ENCODE data around the gene COL16A1. TPM values are rescaled to one million over a fixed set of nuclear protein-coding genes. Genes with fewer than 3 reads are reported as not detected.
A peak's percentile ranks its signal among the peaks of the same experiment; 100 is the strongest.

Gene COL16A1
- total RNA-seq, 2 donors from 2014 or later: 7.4 to 9.9 TPM

- Histone ChIP-seq H3K36me3 (ENCODE audit: control insufficient read depth, insufficient read depth, low read length) (no peaks in the 10 kb centered on the region), H3K9ac (ENCODE audit: extremely low read depth, low read length, poor library complexity, severe bottlenecking) (no peak overlapping the region), H3K27ac (ENCODE audit: low read depth, low read length) (no peak overlapping the region), H3K4me3 (ENCODE audit: low read length) (no peak overlapping the region), H3K4me1 (ENCODE audit: control insufficient read depth, insufficient read depth, low read length) (no peaks in the 10 kb centered on the region), H3K27me3 (ENCODE audit: control insufficient read depth, insufficient read depth, low read length, poor library complexity, severe bottlenecking) (peaks cover 8% of the 10 kb centered on the region), H3K9me3 (ENCODE audit: control insufficient read depth, low read length) (no peaks in the 10 kb centered on the region)
- H3K36me3 Mint-ChIP-seq (ENCODE audit: low read depth): no peaks in the 10 kb centered on the region
- H3K4me3 Mint-ChIP-seq: no peak overlapping the region
- H3K9me3 Mint-ChIP-seq: no peaks in the 10 kb centered on the region
- WGBS, 2 experiments (ENCODE audit: insufficient coverage in 1 of 2, insufficient read length in 1 of 2): 91 to 93% methylated on average over 12 to 15 of the region's 15 CpGs
- DNase-seq: peak; percentile 31
- TF ChIP-seq CTCF (conservative IDR thresholded peaks at IDR 0.05): no peak
- H3K27ac Mint-ChIP-seq: no peak overlapping the region
- no peaks in the 10 kb centered on the region for H3K4me1 Mint-ChIP-seq
- peaks cover 22% of the 10 kb centered on the region for H3K27me3 Mint-ChIP-seq (ENCODE audit: insufficient read depth)
Measured at GRCh38 chr1:31621847-31622730, 81.7 kb downstream of the COL16A1 start.

GRCh38 chr1:31621498-31621820, 82.4 kb downstream of the COL16A1 start:
- Mint-ChIP-seq H3K4me1 (no peaks in the 10 kb centered on the region), H3K27me3 (ENCODE audit: insufficient read depth) (peaks cover 28% of the 10 kb centered on the region), H3K9me3 (no peaks in the 10 kb centered on the region), H3K4me3 (no peak overlapping the region), H3K27ac (no peak overlapping the region), H3K36me3 (ENCODE audit: low read depth) (no peaks in the 10 kb centered on the region)
- 94 to 96% methylated on average over 2 to 5 of the region's 5 CpGs for WGBS, 2 experiments (ENCODE audit: insufficient coverage in 1 of 2, insufficient read length in 1 of 2)
- H3K36me3 ChIP-seq (ENCODE audit: control insufficient read depth, insufficient read depth, low read length): no peaks in the 10 kb centered on the region
- peaks cover 14% of the 10 kb centered on the region for H3K27me3 ChIP-seq (ENCODE audit: control insufficient read depth, insufficient read depth, low read length, poor library complexity, severe bottlenecking)
- H3K9ac ChIP-seq (ENCODE audit: extremely low read depth, low read length, poor library complexity, severe bottlenecking): no peak overlapping the region
- H3K27ac ChIP-seq (ENCODE audit: low read depth, low read length): no peak overlapping the region
- H3K4me3 ChIP-seq (ENCODE audit: low read length): no peak overlapping the region
- TF ChIP-seq CTCF (conservative IDR thresholded peaks at IDR 0.05): no peak
- no peak for DNase-seq
- no peaks in the 10 kb centered on the region for H3K4me1 ChIP-seq (ENCODE audit: control insufficient read depth, insufficient read depth, low read length)
- H3K9me3 ChIP-seq (ENCODE audit: control insufficient read depth, low read length): no peaks in the 10 kb centered on the region

- Histone ChIP-seq H3K27me3 (ENCODE audit: control insufficient read depth, insufficient read depth, low read length, poor library complexity, severe bottlenecking) (peaks cover 20% of the 10 kb centered on the region), H3K27ac (ENCODE audit: low read depth, low read length) (no peak overlapping the region), H3K36me3 (ENCODE audit: control insufficient read depth, insufficient read depth, low read length) (no peaks in the 10 kb centered on the region), H3K4me3 (ENCODE audit: low read length) (no peak overlapping the region), H3K9ac (ENCODE audit: extremely low read depth, low read length, poor library complexity, severe bottlenecking) (no peak overlapping the region), H3K4me1 (ENCODE audit: control insufficient read depth, insufficient read depth, low read length) (no peaks in the 10 kb centered on the region), H3K9me3 (ENCODE audit: control insufficient read depth, low read length) (no peaks in the 10 kb centered on the region)
- peaks cover 34% of the 10 kb centered on the region for H3K27me3 Mint-ChIP-seq (ENCODE audit: insufficient read depth)
- no peak for DNase-seq
- no peaks in the 10 kb centered on the region for H3K36me3 Mint-ChIP-seq (ENCODE audit: low read depth)
- no peak overlapping the region for H3K27ac Mint-ChIP-seq
- no peak for TF ChIP-seq CTCF (conservative IDR thresholded peaks at IDR 0.05)
- WGBS, 2 experiments (ENCODE audit: insufficient coverage in 1 of 2, insufficient read length in 1 of 2): 90 to 93% methylated on average over 10 to 20 of the region's 20 CpGs
- H3K4me1 Mint-ChIP-seq: no peaks in the 10 kb centered on the region
- H3K4me3 Mint-ChIP-seq: no peak overlapping the region
- H3K9me3 Mint-ChIP-seq: no peaks in the 10 kb centered on the region
Measured at GRCh38 chr1:31620631-31621497, 83.0 kb downstream of the COL16A1 start.

All from endodermal cell (in vitro differentiated cells).